H7 (cell line): Measurements from ENCODE around the gene EIF5AL1. TPM values are rescaled to one million over a fixed set of nuclear protein-coding genes. Genes with fewer than 3 reads are reported as not detected.
A peak's percentile ranks its signal among the peaks of the same experiment; 100 is the strongest.
"Not testable (repeated sequence)": the region's sequence is repeated elsewhere in the genome, so short reads cannot be mapped to it uniquely, and the experiment has no call there.

Source experiments
- DNase-seq: peaks from one replicate; pipeline ENCODE4 v3.0.0; 2012
- H3K27me3 ChIP-seq: 2 replicates; pipeline ENCODE4 v1.6.0; 2011; ENCODE audit warnings: mild to moderate bottlenecking, low read length; ENCODE audit not compliant: control insufficient read depth, insufficient read depth
- H3K36me3 ChIP-seq: replicated peaks from 2 replicates; pipeline ENCODE4 v1.5.1; 2011; ENCODE audit warnings: low read length; ENCODE audit not compliant: control insufficient read depth, insufficient read depth
- H3K4me3 ChIP-seq: 2 replicates; pipeline ENCODE4 v1.5.1; 2011; ENCODE audit warnings: low read depth, mild to moderate bottlenecking, control low read depth, low read length, moderate library complexity; ENCODE audit not compliant: insufficient read depth
- total RNA-seq: library from RNA; depleted of rRNA; stranded (reverse); fragments of >200 nt; shearing (Covaris generic); gene quantifications from 2 replicates; pipeline ENCODE4 v1.2.3, GENCODE V29; 2014

Gene EIF5AL1
- total RNA-seq, 1 experiment from 2014 or later, result 0.73 TPM

- Histone ChIP-seq H3K4me3 (no peak overlapping the region), H3K27me3 (no peaks in the 10 kb centered on the region), H3K36me3 (no peaks in the 10 kb centered on the region)
- DNase-seq, result no peak
Measured at GRCh38 chr10:79493806-79494205, 18.5 kb upstream of the EIF5AL1 start.

- no peak overlapping the region for H3K4me3 ChIP-seq
- no peaks in the 10 kb centered on the region for H3K27me3 ChIP-seq
- no peaks in the 10 kb centered on the region for H3K36me3 ChIP-seq
- no peak for DNase-seq
Measured at GRCh38 chr10:79494871-79495705, 17.2 kb upstream of the EIF5AL1 start.

DNA sequence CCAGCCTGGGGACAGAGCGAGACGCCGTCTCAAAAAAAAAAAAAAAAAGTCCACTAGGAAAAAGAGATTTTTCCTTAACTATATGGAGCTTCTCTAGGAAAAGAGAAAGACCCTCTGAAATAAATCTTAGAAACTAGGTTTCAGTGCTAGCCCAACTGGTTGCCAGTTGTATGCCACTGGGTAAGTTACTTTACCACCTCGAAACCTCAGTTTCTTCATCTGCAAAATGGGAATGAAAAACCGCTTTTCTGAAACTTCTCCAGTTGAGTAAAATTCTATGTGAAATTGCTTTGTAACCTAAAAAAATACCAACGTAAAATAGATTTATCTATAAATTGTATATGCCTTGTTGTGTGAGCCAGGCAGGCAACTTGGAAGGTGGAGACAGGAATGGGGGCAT is 16.5 kb upstream of the EIF5AL1 start:
- DNase-seq, result no peak
- Histone ChIP-seq H3K4me3 (no peak overlapping the region), H3K27me3 (no peaks in the 10 kb centered on the region), H3K36me3 (no peaks in the 10 kb centered on the region)

DNA sequence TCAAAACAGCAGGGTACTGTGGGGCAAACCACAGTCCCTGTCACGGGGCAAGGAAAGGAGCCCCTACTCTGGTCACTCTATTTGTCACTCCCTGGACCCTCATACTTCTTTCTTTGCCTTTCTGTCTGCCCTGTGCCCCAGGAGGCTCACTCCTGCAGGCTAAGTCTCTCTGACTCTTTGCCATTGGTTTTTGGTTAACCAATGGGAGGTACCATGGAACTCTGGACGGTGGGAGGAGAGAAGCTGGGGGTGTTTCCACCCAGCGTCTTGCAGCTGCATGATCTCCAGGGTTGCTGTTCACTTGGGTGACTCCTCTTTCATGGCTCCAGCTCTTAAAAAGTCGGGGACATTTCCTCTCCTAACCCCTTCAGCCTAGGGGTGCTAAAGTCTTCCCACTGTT is 15.4 kb upstream of the EIF5AL1 start:
- no peak for DNase-seq
- no peak overlapping the region for H3K4me3 ChIP-seq
- H3K36me3 ChIP-seq, result no peaks in the 10 kb centered on the region
- no peaks in the 10 kb centered on the region for H3K27me3 ChIP-seq

GRCh38 chr10:79498291-79498829 is 14.0 kb upstream of the EIF5AL1 start:
- H3K36me3 ChIP-seq, result no peaks in the 10 kb centered on the region
- H3K4me3 ChIP-seq, result no peak overlapping the region
- no peak for DNase-seq
- H3K27me3 ChIP-seq, result no peaks in the 10 kb centered on the region

DNA sequence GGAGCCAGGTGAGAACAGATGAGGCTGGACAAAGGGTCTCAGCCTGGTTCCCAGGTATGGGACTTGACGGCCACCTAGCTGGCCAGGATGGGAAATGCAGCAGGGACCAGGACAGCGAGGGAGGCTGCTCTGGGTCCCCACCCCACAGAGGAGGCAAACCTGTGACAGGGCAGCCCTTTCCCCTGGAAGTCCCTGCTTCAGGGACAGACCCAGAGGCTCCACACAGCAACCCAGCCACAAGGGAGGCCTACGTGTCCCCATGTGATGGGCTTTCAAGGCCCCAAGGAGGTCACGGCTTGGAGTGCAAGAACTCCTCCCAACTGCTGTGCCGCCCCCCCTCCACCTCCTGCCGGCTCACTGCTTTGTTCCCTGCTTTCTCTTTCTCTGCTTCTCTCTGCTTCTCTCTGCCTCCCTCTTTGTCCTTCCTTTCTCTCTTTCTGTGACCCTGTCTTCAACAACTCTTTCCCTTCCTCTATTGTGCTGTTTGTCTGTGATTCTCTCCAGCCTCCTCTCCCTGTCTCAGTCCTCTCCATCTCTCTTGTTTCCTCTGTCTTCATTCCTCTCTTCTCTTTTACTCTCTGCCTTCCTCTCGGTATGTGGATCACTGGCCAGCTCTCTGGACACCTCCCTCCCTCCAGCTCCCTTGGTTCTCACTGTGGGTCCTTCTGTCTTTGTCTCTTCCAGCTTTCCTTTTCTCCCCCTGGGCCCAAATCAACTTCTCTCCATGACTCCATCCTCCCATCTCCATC is 9.6 kb upstream of the EIF5AL1 start:
- Histone ChIP-seq H3K27me3 (no peaks in the 10 kb centered on the region; the same call in 1 of the 2 replicates), H3K4me3 (no peak overlapping the region), H3K36me3 (no peaks in the 10 kb centered on the region)
- DNase-seq, result peak; percentile 76

DNA sequence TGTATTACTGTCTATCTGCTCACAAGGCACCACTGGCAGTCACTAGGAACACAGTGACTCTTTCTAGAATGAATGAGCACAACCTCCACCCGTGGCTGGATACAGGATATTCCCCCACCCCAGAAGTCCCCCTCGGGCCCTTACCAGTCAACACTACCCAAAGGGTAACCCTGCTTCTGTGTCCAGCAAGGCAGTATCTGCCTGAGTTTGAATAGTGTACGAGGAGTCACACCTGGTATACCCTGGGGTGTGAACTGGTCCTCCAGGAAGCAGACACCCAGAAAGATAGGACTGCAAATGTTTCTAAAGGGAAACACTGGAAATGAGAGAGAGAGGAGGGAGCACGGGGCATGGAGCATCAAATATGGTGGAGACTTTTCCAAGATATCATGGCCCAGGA is 8.5 kb upstream of the EIF5AL1 start:
- not testable (repeated sequence) for DNase-seq, H3K4me3 ChIP-seq, H3K27me3 ChIP-seq, H3K36me3 ChIP-seq

GRCh38 chr10:79504483-79504882 is 7.8 kb upstream of the EIF5AL1 start:
- H3K36me3 ChIP-seq, H3K27me3 ChIP-seq, DNase-seq, H3K4me3 ChIP-seq: not testable (repeated sequence)

GRCh38 chr10:79505328-79505727 is 7.0 kb upstream of the EIF5AL1 start:
- DNase-seq, H3K4me3 ChIP-seq, H3K36me3 ChIP-seq, H3K27me3 ChIP-seq: not testable (repeated sequence)

GRCh38 chr10:79505829-79506228 is 6.5 kb upstream of the EIF5AL1 start:
- DNase-seq, result no peak
- no peaks in the 10 kb centered on the region; the same call in 1 of the 2 replicates for H3K27me3 ChIP-seq
- H3K4me3 ChIP-seq, result no peak overlapping the region
- no peaks in the 10 kb centered on the region for H3K36me3 ChIP-seq

DNA sequence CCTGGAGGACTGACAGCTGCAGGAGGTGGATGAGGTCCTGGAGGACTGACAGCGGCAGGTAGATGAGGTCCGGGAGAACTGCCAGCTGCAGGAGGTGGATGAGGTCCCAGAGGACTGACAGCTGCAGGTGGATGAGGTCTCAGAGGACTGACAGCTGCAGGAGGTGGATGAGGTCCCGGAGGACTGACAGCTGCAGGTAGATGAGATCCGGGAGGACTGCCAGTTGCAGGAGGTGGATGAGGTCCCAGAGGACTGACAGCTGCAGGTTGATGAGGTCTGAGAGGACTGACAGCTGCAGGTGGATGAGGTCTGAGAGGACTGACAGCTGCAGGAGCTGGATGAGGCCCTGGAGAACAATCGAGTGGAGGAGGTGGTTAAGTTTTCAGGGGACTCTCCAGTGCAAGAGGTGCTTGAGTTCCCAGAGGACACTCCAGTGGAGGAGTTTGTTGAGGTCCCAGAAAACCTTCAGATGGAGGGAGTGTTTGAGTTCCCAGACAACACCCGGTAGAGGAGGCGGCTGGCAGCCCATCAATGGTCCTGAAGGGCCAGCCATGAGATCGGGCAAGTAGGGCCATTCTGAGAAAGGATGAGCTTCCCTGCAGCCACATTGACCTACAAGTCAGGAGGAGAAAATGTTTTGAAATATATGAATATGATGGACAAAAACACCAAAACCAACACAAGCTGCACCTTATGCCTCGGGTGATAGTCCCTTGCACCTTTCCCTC is 4.7 kb upstream of the EIF5AL1 start:
- no peaks in the 10 kb centered on the region; the same call in 1 of the 2 replicates for H3K27me3 ChIP-seq
- no peaks in the 10 kb centered on the region for H3K36me3 ChIP-seq
- no peak overlapping the region for H3K4me3 ChIP-seq
- no peak for DNase-seq

- H3K36me3 ChIP-seq, H3K4me3 ChIP-seq, H3K27me3 ChIP-seq, DNase-seq: not testable (repeated sequence)
Measured at GRCh38 chr10:79508245-79508644, 4.1 kb upstream of the EIF5AL1 start.

- DNase-seq, H3K36me3 ChIP-seq, H3K27me3 ChIP-seq, H3K4me3 ChIP-seq: not testable (repeated sequence)
Measured at GRCh38 chr10:79509306-79509933, 2.9 kb upstream of the EIF5AL1 start.

DNA sequence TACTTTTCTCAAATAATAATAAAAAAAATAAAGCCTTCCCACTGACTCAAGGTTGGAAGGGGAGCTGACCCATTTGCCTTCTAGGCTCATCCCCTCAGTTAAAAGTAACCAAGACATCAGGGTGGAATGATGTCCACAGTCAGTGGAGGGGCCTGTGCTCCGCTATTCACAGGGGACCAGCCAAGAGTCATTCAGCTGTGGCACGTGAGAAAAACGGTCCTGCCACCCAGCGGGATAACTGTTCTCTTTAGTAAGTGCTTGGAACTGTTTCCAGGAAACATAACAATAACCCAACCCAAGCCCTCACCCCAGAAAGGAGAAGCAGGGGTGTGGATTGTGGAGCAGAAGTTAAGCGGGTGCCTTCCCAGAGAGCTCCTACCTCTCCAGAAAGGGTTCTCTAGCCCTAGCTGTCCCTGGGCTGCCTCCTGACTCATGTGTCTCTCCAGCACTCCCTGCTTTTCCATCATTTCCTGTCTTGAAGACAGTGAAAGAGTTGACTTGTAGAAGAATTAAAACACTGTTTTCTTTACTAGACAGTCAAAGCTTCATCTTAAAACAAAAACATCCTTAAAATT is 2.3 kb upstream of the EIF5AL1 start:
- H3K36me3 ChIP-seq, H3K27me3 ChIP-seq, H3K4me3 ChIP-seq, DNase-seq: not testable (repeated sequence)
